K562 (cell line): ENCODE results near the gene ITGB1BP2. TPM values are rescaled to one million over a fixed set of nuclear protein-coding genes. Genes with fewer than 3 reads are reported as not detected.

Experiments used
- ATAC-seq: fragments of 200-7000 bp; cut with Tn5 transposase; 3 replicates; pipeline ENCODE4 v1.9.1; 2020; ENCODE audit warnings: moderate library complexity
- BruUV-seq: library from RNA; stranded (reverse); fragments of 400-500 nt; replicated peaks from 2 replicates; lab custom pipeline; 2021; lab: Mats Ljungman, UMichigan
- CTCF ChIA-PET: fragments of 300-600 bp; formaldehyde crosslinking; extraction: SDS; loops from one replicate; lab custom pipeline; 2021; ENCODE audit warnings: low intra/inter-chr PET ratio; lab: Yijun Ruan, JAX
- POLR2A ChIA-PET: fragments of 300-600, 350-650 bp; sonication (Branson Sonifier 250); formaldehyde crosslinking; extraction: SDS; loops from one replicate; lab custom pipeline; 2021; ENCODE audit warnings: antibody characterized with exemption, inconsistent platforms; lab: Yijun Ruan, JAX
- DNase-seq, 4 experiments: peaks; one replicate each; pipeline versions ENCODE4 v3.0.0 to v3.0.0-alpha.2; 2011 to 2018; ENCODE audit warnings: low spot score in 3 of 4, mixed read lengths in 3 of 4; ENCODE audit errors: extremely low read depth in 1 of 4
- FAIRE-seq: peaks from 2 replicates; lab custom pipeline; 2011; peaks lifted over from hg19 to GRCh38; lab: Jason Lieb, UNC
- H2AFZ ChIP-seq: 2 replicates; pipeline ENCODE4 v1.6.0; 2011; ENCODE audit warnings: low read depth, low read length, control low read depth, inconsistent platforms
- H3K27ac ChIP-seq: fragments of 200-600 bp; 3 replicates; pipeline ENCODE4 v1.8.0; 2011; ENCODE audit warnings: low read depth, mild to moderate bottlenecking, control low read depth, inconsistent platforms, low read length, moderate library complexity, mixed read lengths; ENCODE audit errors: extremely low read depth
- H3K27me3 ChIP-seq, 2 experiments: fragments of 300-600 bp in 1 of 2; 2 replicates in 1 of 2; 3 replicates in 1 of 2; pipeline versions ENCODE4 v1.6.0 to v1.8.0; 2011; ENCODE audit warnings: inconsistent platforms in 2 of 2, low read length in 2 of 2, mild to moderate bottlenecking in 1 of 2, mixed read lengths in 1 of 2, moderate library complexity in 1 of 2; ENCODE audit not compliant: control insufficient read depth in 2 of 2, insufficient read depth in 2 of 2
- H3K36me3 ChIP-seq: fragments of 300-600 bp; 3 replicates; pipeline ENCODE4 v1.8.0; 2011; ENCODE audit warnings: mild to moderate bottlenecking, low read length, inconsistent platforms; ENCODE audit not compliant: control insufficient read depth, insufficient read depth
- H3K4me1 ChIP-seq, 2 experiments: fragments of 200-600 bp in 1 of 2; replicated peaks in 1 of 2; 2 replicates in 1 of 2; 3 replicates in 1 of 2; pipeline versions ENCODE4 v1.5.1 to v1.8.0; 2011; ENCODE audit warnings: inconsistent platforms in 2 of 2, low read length in 2 of 2, mild to moderate bottlenecking in 1 of 2, mixed read lengths in 1 of 2, moderate library complexity in 1 of 2; ENCODE audit not compliant: control insufficient read depth in 2 of 2, insufficient read depth in 2 of 2
- H3K4me2 ChIP-seq: 2 replicates; pipeline ENCODE4 v1.6.1; 2011; ENCODE audit warnings: low read length, control low read depth, inconsistent platforms, mixed read lengths; ENCODE audit not compliant: insufficient read depth
- H3K4me3 ChIP-seq: fragments of 200-600 bp; sonication (generic), shearing (Covaris generic); 2 replicates; pipeline ENCODE4 v1.5.1; 2016; ENCODE audit warnings: control low read depth, inconsistent platforms
- H3K79me2 ChIP-seq: fragments of 200-600 bp; 3 replicates; pipeline ENCODE4 v1.8.0; 2011; ENCODE audit warnings: low read length, inconsistent platforms; ENCODE audit not compliant: control insufficient read depth, insufficient read depth
- H3K9ac ChIP-seq, 2 experiments: 2 replicates each; pipeline versions ENCODE4 v1.6.0 to v1.6.1; 2011; ENCODE audit warnings: low read depth in 2 of 2, low read length in 2 of 2, control low read depth in 1 of 2, inconsistent platforms in 1 of 2, mild to moderate bottlenecking in 1 of 2, mixed read lengths in 1 of 2; ENCODE audit not compliant: insufficient read depth in 1 of 2
- H3K9me1 ChIP-seq: one replicate; pipeline ENCODE4 v1.6.0; 2011; ENCODE audit warnings: inconsistent platforms, mild to moderate bottlenecking, low read length, moderate library complexity; ENCODE audit not compliant: control insufficient read depth, insufficient read depth
- H3K9me3 ChIP-seq: replicated peaks from 2 replicates; pipeline ENCODE4 v1.5.1; 2011; ENCODE audit warnings: low read depth, low read length, inconsistent platforms; ENCODE audit not compliant: control insufficient read depth, insufficient read depth
- H4K20me1 ChIP-seq: replicated peaks from 2 replicates; pipeline ENCODE4 v1.6.1; 2011; ENCODE audit warnings: low read length, inconsistent platforms, mixed read lengths; ENCODE audit not compliant: control insufficient read depth, insufficient read depth
- ATF1 ChIP-seq, 2 experiments: fragments of 450-650 bp in 1 of 2; IDR thresholded peaks; 2 replicates each; pipeline ENCODE4 v1.6.1; 2016; ENCODE audit warnings: missing compliant biosample characterization in 1 of 2, missing genetic modification characterization in 1 of 2
- HMBOX1 ChIP-seq: sonication (generic); IDR thresholded peaks from 2 replicates; pipeline ENCODE4 v1.6.1; 2016
- POLR2A ChIP-seq: fragments of 450-650 bp; conservative IDR thresholded peaks from 2 replicates; pipeline ENCODE4 v1.6.1; 2016
- SREBF1 ChIP-seq: fragments of 150-350 bp; IDR thresholded peaks from 2 replicates; pipeline ENCODE4 v1.6.1; 2014; ENCODE audit warnings: antibody characterized with exemption, low read depth, low read length, borderline replicate concordance
- TAF7 ChIP-seq: fragments of 450-650 bp; IDR thresholded peaks from 2 replicates; pipeline ENCODE4 v1.6.1; 2016; ENCODE audit warnings: missing genetic modification characterization, missing compliant biosample characterization
- WGBS: fragments of 100-300 bp; shearing (Covaris generic); methylation state at CpG from one replicate; pipeline ENCODE4 v1.1.6; 2016; ENCODE audit warnings: low coverage, mixed read lengths; ENCODE audit not compliant: insufficient coverage; ENCODE audit errors: missing lambda C conversion rate; 5-methylcytosine and 5-hydroxymethylcytosine counted together
- in situ Hi-C: fragments of 300-500 bp; cut with MboI; formaldehyde crosslinking; loops from 4 replicates; pipeline ENCODE4 v1.15.0; 2018; ENCODE audit warnings: inconsistent platforms, mixed read lengths
- intact Hi-C: fragments of 100-400 bp; cut with micrococcal nuclease; formaldehyde crosslinking; loops from 2 replicates; pipeline ENCODE4 v1.14.2; 2022
- polyA plus RNA-seq, 8 experiments: library from polyadenylated mRNA; depleted of rRNA in 4 of 8; stranded (reverse) in 5 of 8; unstranded in 3 of 8; fragments of >200 nt; fragmentation: Nextera tagmentation in 2 of 8; fragmentation: Illumina TruSeq in 1 of 8; extraction: Ambion mirVana in 2 of 8; extraction: Trizol in 1 of 8; gene quantifications; 2 replicates each; pipeline versions ENCODE4 v1.2.1 to v1.2.3, GENCODE V29; 2011 to 2014; ENCODE audit warnings: inconsistent platforms in 1 of 8, missing spikeins in 1 of 8
- total RNA-seq, 7 experiments: library from RNA; depleted of rRNA in 6 of 7; stranded (reverse); fragments of >200 nt in 6 of 7; fragmentation: Illumina TruSeq in 2 of 7; extraction: Trizol in 2 of 7; gene quantifications; 2 replicates each; pipeline versions ENCODE4 v1.2.1 to v1.2.3, GENCODE V29; 2011 to 2021; ENCODE audit warnings: low replicate concordance in 1 of 7

ITGB1BP2 gene
- total and polyA plus RNA-seq, 9 of the 15 experiments (the other 6 are each of a cell fraction or from before 2014, with no cell fraction given): 1.6 to 4.0 (median 1.9) TPM

DNA sequence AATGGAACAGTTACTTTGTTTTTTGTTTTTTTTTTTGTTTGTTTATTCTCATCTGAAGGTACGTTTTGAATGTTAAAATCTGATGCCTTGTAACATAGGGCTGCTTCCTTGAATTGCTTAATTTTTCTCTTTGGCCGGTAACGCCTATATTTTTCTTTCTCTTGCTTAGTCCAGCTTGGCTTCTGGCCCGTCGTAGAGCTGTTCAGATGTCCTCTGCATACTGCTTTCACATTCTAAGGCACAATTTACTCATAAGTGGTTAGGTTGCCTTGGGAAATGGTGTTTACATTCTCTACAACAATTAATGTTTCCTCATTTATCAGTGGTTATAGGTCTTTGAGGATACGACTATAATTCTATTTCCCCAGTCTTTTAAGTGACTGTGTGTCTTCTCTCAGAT, 10.2 kb upstream of the ITGB1BP2 start:
- Histone ChIP-seq H3K27me3 (no peaks in the 10 kb centered on the region), H3K9me3 (no peaks in the 10 kb centered on the region), H2AFZ (no peak overlapping the region), H3K4me2 (no peak overlapping the region), H3K36me3 (peaks cover 85% of the 10 kb centered on the region), H3K4me3 (no peak overlapping the region)
- no peak for DNase-seq
- CTCF ChIA-PET: no interaction called here
- no TSS peak for BruUV-seq
- in situ Hi-C loops: no loop called here
- no peak for ATAC-seq
- WGBS: 88% methylated on average over 6 of the region's 6 CpGs
- intact Hi-C loops: no loop called here
- no peak for TF ChIP-seq TAF7
- no peak for TF ChIP-seq ATF1 (CRISPR knock-in tag; IDR thresholded peaks at IDR 0.05)
- TF ChIP-seq ATF1 (tag; IDR thresholded peaks at IDR 0.05): no peak
- no peak for TF ChIP-seq POLR2A
- no peak for TF ChIP-seq HMBOX1
- no peak for TF ChIP-seq SREBF1
- TF ChIP-seq, all 486 proteins: peak for 0
- POLR2A ChIA-PET: interaction anchor here (2.2 kb wide), 1 partner anchor 10 kb away, joined by 6 read pairs; the partner anchor contains the start of gene ITGB1BP2
- Histone ChIP-seq H3K9me1 (no peaks in the 10 kb centered on the region), H3K9ac (no peak overlapping the region), H3K4me1 (no peaks in the 10 kb centered on the region; a peak in 2 of 5 replicates), H4K20me1 (no peaks in the 10 kb centered on the region), H3K79me2 (peaks cover 65% of the 10 kb centered on the region), H3K27ac (no peak overlapping the region)
- FAIRE-seq: no peak
